NCI-H2029 (cell line): ENCODE data around the gene PELI3.
"Not testable (repeated sequence)": the region's sequence is repeated elsewhere in the genome, so short reads cannot be mapped to it uniquely, and the experiment has no call there.

ENCODE experiments used
- DNase-seq: peaks from one replicate; lab custom pipeline; 2025; lab: John Stamatoyannopoulos, UW

Gene PELI3

DNA sequence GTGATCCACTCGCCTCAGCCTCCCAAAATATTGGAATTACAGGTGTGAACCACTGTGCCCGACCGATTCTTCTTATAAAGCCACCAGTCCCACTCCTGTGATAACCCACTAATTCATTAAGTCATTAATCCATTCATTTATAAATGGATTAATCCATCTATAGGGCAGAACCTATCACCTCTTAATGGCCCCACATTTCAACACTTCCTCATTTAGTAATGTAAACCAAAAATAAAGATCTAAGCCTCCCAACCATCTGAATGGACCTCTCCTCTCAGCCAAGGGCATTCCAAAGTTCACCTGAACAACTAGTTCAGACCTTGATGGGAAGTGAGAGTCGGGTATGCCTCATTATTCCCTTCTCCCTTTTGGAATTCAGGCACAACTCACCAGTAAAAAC lies 18.2 kb upstream of the PELI3 start:
- DNase-seq = no peak

DNA sequence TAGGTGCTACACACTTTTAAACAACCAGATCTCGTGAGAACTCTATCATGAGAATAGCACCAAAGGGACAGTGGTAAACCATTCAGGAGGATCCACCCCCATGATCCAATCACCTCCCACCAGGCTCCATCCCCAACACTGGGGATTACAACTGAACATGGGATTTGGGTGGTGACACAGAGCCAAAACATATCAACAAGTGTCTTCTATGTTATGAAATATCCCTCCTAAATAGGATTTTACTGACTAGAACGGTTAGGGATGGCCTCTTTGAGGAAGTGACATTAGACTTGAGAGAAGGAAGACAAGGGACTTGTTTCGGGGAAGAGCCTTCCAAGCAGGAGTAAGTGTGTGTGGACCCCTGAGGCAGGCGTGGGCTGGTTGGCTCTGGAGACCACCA lies 16.1 kb upstream of the PELI3 start:
- DNase-seq = no peak

DNA sequence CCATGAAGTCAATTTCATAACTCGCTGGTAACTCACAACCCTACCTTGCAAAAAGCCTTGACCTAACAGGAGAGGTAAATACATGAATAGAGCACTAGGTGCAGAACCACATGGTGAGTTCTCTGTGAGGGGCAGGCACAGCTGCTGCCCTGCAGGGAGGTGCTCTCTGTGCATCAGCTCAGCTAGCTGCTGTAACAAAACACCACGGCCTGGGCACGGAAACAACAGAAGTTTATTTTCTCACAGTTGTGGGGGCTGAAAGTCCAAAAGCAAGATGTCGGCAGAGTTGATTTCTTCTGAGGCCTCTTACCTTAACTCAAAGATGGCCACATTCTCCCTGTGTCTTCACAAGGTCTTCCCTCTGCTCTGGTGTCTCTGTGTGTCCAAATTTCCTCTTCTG lies 15.0 kb upstream of the PELI3 start:
- no peak for DNase-seq

DNA sequence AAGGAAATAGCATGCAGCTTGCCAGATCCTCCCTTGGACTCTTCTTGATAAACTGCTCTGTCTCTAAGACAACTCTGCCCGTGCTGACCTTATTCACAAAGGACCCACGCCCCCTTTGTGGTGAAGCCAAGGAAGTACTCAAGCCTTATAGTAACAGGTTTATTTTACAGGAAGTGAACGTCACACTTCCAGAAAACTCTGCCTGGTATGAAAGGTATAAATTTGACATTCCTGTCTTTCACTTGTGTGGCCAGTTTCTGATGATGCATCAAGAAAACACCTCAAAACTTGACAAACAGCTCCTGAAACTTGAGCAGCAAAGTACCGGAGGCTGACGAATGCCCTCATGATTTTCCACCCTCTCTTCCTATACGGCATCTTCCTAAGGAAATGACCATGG lies 12.5 kb upstream of the PELI3 start:
- DNase-seq = no peak

DNA sequence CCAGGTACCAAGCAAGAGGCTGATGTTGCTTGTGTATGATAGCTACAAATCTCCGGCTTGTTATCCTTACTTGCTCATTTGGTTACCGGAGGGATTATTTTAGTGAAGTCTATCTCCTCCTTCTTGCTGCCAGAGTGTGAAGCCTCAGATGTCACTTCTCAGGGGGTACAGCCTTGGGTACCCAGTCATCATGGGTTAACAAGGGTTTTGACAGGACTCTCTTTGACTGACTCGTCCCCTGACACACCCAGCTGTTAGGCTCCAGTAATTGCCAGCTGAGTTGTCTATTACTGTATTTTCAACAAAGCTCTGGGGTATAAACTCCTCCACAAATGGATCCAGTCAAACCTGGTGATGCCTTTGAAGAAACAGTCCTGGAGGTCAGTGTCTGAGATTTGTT lies 11.9 kb upstream of the PELI3 start:
- DNase-seq = no peak

DNA sequence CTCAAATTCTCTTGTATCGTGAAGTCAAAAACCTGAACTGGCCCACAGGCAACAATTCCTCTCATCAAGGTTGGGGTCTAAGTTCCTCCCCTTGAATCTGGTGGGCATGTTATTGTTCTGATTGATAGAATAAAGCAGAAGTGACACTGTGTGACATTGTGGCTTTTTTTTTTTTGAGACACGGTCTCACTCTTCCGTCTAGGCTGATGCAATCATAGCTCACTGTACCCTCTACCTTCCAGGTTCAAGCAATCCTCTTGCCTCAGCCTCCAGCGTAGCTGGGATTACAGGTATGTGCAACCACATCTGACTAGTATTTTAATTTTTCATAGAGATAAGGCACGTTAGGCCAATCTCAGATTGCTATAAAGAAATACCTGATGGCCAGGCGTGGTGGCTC lies 8.9 kb upstream of the PELI3 start:
- no peak for DNase-seq

DNA sequence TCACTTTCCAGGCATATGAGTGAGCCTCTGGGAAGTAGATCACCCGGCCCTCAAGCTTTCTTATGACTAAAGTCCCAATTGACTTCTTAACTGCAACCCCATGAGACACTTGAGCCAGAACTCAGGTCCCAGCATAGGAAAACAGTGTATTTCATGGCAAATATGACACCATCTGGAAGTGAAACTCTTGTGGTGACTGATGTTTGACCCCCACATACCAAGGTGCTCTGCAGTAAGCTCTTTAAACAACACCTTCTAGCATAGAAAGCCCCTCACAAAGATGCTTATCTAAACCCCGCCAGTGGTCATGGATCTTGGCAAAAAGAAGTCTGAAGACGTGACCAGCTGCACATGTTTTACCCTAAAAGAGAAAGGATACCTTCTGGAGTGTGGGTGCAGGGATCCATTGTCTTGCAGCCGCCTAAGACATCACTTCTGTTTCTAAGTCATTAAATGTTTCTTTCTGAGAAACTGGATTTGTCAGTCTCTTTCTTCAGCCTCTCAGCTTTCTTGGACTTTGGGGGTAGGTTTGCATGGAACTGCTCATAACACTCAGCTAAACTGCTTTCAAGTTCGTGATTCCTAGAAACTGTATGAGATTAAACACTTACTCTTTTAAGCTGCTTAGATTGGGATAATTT lies 7.4 kb upstream of the PELI3 start:
- no peak for DNase-seq

DNA sequence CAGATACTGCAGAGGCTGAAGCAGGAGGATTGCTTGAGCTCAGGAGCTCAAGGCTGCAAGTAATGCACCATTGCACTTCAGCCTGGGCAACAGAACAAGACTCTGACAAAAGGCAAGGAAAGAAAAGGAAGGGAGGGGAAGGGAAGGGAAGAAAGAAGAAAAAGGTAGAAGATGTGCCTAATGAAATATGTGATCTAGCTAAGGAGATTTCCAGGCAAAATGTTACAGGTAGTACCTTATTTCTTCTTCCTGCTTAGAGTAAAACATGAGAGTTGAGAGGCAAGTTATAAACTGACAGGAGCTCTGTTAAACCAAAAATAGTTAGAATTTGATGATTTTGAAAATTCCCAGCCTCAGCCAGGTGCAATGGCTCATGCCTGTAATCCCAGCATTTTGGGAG lies 4.7 kb upstream of the PELI3 start:
- DNase-seq = no peak

DNA sequence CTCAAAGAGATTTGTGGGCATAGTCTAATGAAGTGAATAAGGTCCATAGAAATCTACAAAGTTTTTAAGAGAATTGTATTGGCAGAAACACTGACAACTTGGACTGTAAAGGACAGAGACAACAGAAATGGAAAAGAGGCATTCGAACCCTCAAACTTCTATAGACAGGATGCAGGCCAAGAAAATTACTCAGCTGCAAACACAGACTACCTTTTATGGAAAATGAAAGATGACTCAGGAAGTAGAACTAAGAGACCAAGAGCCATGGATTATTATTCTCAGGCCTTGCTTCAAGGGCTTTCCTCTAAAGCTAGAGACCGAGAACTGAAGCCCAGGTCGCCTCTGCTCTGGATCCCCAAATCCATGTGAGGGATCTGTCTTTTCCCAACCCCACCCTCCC lies 3.8 kb upstream of the PELI3 start:
- no peak for DNase-seq

DNA sequence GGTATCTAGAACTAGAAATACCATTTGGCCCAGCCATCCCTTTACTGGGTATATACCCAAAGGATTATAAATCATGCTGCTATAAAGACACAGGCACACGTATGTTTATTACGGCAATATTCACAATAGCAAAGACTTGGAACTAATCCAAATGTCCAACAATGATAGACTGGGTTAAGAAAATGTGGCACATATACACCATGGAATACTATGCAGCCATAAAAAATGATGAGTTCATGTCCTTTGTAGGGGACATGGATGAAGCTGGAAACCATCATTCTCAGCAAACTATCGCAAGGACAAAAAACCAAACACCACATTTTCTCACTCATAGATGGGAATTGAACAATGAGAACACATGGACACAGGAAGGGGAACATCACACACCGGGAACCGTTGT lies 2.6 kb upstream of the PELI3 start:
- DNase-seq = not testable (repeated sequence)

DNA sequence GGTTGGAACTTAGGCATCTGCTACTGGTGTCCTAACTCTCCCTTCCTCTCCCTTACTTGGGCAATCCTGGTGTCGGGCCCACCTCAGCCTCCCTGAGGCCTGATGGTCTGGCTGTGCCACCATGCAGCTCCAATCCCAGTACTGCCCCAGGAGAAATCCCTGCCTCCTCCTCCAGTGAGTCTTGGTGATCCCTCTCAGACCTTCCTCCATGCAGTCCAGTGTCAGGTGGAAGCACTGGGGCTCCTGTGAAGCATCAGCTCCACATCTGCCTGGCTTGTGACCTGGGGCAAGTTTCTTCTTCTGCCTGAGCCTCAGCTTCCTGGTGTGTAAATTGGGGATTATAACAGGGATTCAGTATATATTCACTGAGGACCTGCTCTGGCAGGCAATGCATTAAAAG lies 1.8 kb upstream of the PELI3 start:
- DNase-seq = no peak

DNA sequence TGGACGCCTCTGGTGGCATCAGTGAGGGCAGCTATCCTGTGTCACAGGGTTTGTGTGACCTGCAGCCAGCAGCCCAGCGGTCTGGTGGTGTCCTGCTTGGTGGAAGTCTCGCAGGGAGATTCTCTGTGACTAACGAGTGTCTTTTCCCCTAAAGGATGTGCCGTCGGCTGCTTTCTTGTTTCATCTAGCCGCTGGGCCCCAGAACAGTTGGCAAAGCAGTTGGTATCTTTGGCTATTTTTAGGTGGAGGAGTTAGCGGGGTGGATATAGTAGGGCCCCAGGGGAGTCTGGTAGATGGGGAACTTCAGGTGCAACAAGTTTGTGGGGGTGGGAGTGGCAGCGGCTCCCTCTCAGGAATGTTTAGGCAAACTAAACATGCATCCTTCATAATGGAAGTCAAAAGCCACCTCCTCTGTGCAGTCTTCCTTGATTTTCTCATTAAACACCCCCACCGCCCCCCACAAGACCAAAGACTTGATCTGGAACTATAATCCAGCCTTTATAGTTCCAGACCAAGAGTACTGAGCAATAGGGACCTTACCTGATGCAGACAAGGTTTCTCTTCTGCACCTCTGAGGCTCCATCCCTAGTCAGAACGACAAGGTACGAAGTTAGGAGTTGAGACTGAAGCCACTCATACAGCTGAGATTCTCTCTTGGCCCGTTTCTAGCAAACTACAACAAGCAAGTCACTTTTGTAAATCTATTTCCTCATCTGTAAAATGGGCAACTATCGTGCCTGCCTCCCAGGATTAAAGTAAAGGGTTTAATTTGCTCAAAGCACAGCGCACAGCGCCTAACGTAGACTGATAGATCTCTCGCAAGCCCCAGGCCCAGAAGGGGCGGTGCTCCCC lies 1.1 kb upstream of the PELI3 start:
- no peak for DNase-seq

DNA sequence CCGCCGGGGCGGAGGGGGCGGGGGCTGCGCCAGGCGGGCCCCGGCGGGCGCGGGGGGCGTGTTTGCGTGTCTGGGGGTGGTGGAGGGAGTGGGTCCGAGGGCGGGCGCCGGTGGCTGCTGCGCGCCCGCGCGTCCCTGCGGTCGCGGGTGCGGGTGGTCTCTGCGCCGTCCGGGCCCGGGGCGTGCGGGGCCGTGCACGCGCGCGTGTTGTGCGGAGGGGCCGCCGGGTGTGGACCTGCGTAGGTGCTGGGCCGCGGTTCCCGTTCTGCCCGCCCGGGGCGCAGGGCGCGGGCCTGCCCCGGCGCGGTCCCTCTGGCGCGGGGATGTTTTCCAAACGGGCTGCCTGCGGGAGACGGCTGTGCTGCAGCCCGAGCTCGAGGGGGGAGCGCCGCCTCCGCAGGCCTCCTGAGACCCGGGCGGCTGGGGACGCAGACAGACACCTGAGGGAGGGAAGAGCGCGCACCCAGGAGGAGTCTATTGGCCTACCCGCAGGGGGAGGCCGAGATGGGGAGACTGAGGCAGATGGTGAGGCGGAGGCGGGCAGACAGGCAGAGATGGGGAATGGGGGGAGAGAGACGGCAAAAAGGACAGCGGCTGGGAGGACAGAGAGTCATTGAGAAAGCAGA lies 442 bp downstream of the PELI3 start:
- peak; percentile 23 for DNase-seq

DNA sequence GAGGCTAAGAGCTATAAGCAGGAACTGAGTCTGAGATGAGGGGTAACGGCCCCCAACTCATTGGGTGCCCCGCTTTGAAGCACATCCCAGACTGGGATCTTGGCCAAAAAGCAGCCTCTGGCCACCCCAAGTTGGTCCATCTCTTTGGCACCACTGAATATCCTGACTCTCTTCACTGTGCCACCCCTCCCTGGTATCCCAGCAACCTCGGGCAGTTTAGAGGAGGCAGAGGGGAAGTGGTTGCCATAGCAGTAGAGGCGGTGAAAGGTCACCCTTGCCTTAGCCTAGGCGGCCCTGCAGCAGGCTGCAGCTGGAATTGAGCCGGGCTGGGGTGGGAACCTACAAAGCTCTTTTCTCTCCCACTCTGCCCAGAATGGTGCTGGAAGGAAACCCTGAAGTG lies 1.1 kb downstream of the PELI3 start:
- peak; percentile 26 for DNase-seq

DNA sequence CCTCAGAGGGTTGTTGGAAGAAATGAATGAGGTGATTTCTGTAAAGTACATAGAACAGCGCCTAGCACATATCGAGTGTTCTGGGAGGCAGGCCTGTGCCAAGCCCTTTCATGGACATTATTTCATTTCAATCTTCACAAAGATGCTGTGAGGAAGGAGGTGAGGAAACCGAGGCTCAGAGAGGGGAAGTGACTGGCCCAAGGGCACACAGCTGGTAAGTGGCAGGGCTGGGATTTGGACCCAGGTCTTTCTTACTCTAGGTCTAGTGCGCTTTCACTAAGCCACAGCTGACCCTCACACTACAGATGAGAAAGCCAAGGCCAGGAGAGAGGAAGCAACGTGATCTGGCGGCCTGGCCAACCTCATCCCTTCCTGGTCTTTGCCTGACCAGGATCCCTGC lies 2.0 kb downstream of the PELI3 start:
- no peak for DNase-seq

DNA sequence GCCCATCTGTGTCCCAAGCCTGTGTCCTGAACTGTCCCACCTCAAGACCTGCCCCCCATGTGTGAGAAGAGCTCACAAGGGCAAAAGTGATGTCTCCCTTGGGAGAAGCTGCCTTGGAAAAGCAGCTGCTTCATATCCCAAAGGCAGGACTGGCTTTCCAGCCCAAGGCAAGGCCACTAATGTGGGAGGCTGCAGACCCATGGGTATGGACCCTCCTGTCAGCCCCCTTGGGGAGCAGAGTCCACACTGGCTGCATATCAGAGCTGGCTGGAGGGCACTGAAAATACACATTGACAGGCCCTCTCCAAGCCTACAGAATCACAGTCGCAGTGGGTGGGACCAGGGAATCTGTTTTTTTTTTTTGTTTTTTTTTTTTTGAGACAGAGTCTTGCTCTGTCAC lies 2.7 kb downstream of the PELI3 start:
- no peak for DNase-seq

DNA sequence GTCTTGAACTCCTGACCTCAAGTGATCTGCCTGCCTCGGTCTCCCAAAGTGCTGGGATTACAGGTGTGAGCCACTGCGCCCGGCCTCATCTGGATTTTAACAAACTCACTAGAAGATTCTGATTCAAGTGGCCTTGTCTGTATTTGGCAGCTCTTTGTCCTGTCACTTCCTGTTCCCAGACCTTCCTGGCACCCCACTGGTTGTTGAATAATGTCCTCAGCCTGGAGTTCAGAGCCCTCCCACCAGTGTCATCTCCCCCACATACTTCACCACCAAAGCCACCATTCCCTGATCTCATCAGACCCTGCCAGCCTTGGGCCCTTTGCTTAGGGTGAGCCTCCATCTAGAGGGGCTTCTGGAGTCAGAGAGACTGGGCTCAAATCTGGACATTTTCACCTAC lies 3.3 kb downstream of the PELI3 start:
- DNase-seq = no peak

DNA sequence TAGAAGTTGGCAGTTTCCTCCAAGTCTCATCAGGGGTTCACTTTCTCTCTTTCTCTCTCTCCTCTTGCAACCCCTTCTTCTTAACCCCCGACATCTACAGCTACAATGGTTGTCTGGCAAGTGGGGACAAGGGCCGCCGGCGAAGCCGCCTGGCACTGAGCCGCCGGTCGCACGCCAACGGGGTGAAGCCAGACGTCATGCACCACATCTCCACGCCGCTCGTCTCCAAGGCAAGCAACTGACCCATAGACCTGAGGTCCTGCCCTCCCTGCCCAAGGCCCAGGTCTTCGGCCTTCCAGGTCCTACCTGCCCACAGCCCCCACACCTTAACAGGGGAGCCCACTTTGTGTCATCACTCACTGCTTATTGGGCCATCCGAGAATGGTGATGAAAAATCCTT lies 4.4 kb downstream of the PELI3 start:
- DNase-seq = no peak

DNA sequence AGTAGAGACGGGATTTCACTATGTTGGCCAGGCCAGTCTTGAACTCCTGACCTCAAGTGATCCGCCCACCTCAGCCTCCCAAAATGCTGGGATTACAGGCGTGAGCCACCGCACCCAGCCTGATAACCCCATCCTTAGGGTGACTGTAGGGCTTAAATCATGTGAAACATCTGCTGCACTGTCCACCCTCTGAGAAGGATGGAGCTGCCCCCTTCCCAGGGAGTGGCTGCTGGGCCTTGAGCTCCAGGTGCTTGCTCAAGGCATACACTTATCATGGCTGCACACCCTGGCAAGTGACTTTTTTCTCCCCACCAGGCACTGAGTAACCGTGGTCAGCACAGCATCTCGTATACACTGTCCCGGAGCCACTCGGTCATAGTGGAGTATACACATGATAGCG lies 5.3 kb downstream of the PELI3 start:
- no peak for DNase-seq

DNA sequence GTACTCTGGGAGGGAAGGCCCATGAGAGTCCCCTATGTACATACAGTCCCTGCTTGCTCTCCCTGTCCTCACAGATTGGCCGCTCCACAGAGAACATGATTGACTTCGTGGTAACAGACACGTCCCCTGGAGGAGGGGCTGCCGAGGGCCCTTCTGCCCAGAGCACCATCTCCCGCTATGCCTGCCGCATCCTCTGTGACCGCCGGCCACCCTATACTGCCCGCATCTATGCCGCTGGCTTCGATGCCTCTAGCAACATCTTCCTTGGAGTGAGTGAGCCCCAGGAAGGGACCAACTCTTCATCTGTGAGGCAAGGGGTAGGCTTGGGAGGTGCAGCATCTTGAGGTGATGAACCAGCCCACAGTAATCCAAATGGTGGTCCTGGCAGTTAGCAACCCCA lies 6.5 kb downstream of the PELI3 start:
- no peak for DNase-seq

DNA sequence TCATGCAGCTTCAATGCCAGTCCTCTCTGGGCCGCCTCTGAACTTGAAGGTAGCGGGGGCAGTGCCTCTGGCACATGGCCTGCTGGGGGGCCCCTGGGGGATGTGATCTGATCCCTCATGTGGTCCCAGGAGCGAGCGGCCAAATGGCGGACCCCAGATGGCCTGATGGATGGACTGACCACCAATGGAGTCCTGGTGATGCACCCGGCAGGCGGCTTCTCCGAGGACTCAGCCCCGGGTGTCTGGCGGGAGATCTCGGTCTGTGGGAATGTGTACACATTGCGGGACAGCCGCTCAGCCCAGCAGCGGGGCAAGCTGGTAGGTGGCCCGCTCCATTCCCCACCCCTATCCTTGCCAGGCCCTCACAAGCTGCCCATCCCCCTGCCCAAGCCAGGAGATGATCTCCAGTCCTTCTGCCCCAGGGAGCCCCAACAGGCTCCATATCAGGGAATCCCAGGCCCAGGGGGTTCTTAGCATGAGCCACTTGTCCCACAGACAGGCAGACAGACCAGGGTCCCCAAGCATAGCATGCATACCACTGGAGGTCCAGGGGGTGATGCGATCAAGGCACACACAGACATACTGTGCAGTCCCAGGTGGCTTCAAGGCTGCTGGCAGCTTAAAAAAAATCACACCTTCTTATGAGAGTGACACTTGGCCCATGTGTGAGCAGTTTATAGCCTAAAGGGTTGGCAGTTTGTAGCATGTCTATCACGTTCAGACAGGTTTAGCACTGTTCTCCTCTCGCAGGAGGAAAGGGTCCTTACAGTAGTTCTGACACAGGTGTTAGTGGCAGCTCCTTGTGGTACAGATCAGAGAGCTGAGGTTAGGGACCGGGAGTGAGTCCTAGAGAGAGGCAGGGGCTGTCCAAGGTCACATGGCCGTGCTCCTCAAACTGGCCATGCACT lies 7.2 kb downstream of the PELI3 start:
- DNase-seq = no peak
